LNCAP (cell line): ENCODE data around the gene TAF4.

Experiments used
- CTCF ChIP-seq: fragments of 450-650 bp; IDR thresholded peaks from 2 replicates; pipeline ENCODE4 v1.5.1; 2017; ENCODE audit warnings: mild to moderate bottlenecking

The TAF4 gene

GRCh38 chr20:62028384-62028783 lies 37.3 kb downstream of the TAF4 start:
- no peak for TF ChIP-seq CTCF

- TF ChIP-seq CTCF, result no peak
These were observed 37.9 kb downstream of the TAF4 start for GRCh38 chr20:62027698-62028321.

GRCh38 chr20:62027116-62027515 lies 38.6 kb downstream of the TAF4 start:
- TF ChIP-seq CTCF, result no peak

GRCh38 chr20:62026564-62026856 lies 39.2 kb downstream of the TAF4 start:
- TF ChIP-seq CTCF, result no peak

GRCh38 chr20:62025832-62026563 lies 39.7 kb downstream of the TAF4 start:
- TF ChIP-seq CTCF, result peak; percentile 57

GRCh38 chr20:62025394-62025793 lies 40.3 kb downstream of the TAF4 start:
- TF ChIP-seq CTCF, result no peak

GRCh38 chr20:62023935-62024334 lies 41.7 kb downstream of the TAF4 start:
- TF ChIP-seq CTCF, result no peak
